OCI-LY7 (cell line): ENCODE measurements around the gene KBTBD8. TPM values are rescaled to one million over a fixed set of nuclear protein-coding genes. Genes with fewer than 3 reads are reported as not detected.
A peak's percentile ranks its signal among the peaks of the same experiment; 100 is the strongest.

Source experiments
- BruUV-seq: library from RNA; stranded (reverse); fragments of 400-500 nt; replicated peaks from 2 replicates; lab custom pipeline; 2021; lab: Mats Ljungman, UMichigan
- CTCF ChIA-PET: fragments of 300-600 bp; sonication (Branson Sonifier 250); formaldehyde crosslinking; loops from one replicate; lab custom pipeline; 2022; ENCODE audit warnings: antibody characterized with exemption; ENCODE audit not compliant: unreplicated experiment; lab: Charles Lee
- POLR2A ChIA-PET: fragments of 300-600 bp; sonication (Branson Sonifier 250); formaldehyde crosslinking; loops from one replicate; lab custom pipeline; 2022; ENCODE audit warnings: antibody characterized with exemption; lab: Charles Lee
- DNase-seq: peaks from one replicate; pipeline ENCODE4 v3.0.0-alpha.2; 2015; ENCODE audit warnings: low spot score
- H2AFZ ChIP-seq: fragments of 200-600 bp; sonication (generic), shearing (Covaris generic); 2 replicates; pipeline ENCODE4 v1.6.1; 2014; ENCODE audit warnings: mild to moderate bottlenecking, antibody characterized with exemption, low read length, moderate library complexity
- H3K27ac ChIP-seq: fragments of 200-600 bp; sonication (generic); 2 replicates; pipeline ENCODE4 v1.5.1; 2014; ENCODE audit warnings: mixed run types, low read depth, mild to moderate bottlenecking, moderate library complexity, low read length, inconsistent platforms; ENCODE audit not compliant: poor library complexity, severe bottlenecking
- H3K36me3 ChIP-seq: fragments of 200-600 bp; sonication (generic); 2 replicates; pipeline ENCODE4 v1.6.1; 2014; ENCODE audit warnings: mild to moderate bottlenecking, antibody characterized with exemption, low read length, moderate library complexity, mixed read lengths; ENCODE audit not compliant: insufficient read depth
- H3K4me1 ChIP-seq: fragments of 200-600 bp; sonication (generic); 2 replicates; pipeline ENCODE4 v1.5.1; 2014; ENCODE audit warnings: mild to moderate bottlenecking, low read length; ENCODE audit not compliant: insufficient read depth, poor library complexity, severe bottlenecking
- H3K4me2 ChIP-seq: fragments of 200-600 bp; sonication (generic); 2 replicates; pipeline ENCODE4 v1.6.1; 2014; ENCODE audit warnings: mild to moderate bottlenecking, low read length
- H3K4me3 ChIP-seq: fragments of 200-600 bp; sonication (generic); 2 replicates; pipeline ENCODE4 v1.5.1; 2014; ENCODE audit warnings: mild to moderate bottlenecking, low read depth, low read length; ENCODE audit not compliant: poor library complexity, severe bottlenecking
- H3K79me2 ChIP-seq: fragments of 200-600 bp; sonication (generic); 2 replicates; pipeline ENCODE4 v1.6.1; 2016; ENCODE audit warnings: low read depth, mild to moderate bottlenecking, low read length, moderate library complexity, mixed read lengths; ENCODE audit not compliant: insufficient read depth
- H3K9me2 ChIP-seq: fragments of 200-600 bp; sonication (generic); 2 replicates; pipeline ENCODE4 v1.6.1; 2016; ENCODE audit warnings: mild to moderate bottlenecking, low read length, mixed read lengths; ENCODE audit not compliant: insufficient read depth
- H3K9me3 ChIP-seq: fragments of 200-600 bp; sonication (generic); 2 replicates; pipeline ENCODE4 v1.6.1; 2014; ENCODE audit warnings: mild to moderate bottlenecking, mixed run types, low read length, mixed read lengths
- H4K20me1 ChIP-seq: fragments of 200-600 bp; sonication (generic); 2 replicates; pipeline ENCODE4 v1.6.1; 2014; ENCODE audit warnings: mild to moderate bottlenecking, antibody characterized with exemption, low read length, moderate library complexity, mixed read lengths; ENCODE audit not compliant: insufficient read depth
- EZH2phosphoT487 ChIP-seq: fragments of 200-600 bp; sonication (generic); IDR thresholded peaks from 2 replicates; pipeline ENCODE4 v1.6.1; 2018; ENCODE audit warnings: low read depth, borderline replicate concordance, mild to moderate bottlenecking, mixed run types, antibody characterized with exemption, low read length, moderate library complexity, mixed read lengths
- intact Hi-C: fragments of 100-400 bp; cut with micrococcal nuclease; formaldehyde crosslinking; loops from one replicate; pipeline ENCODE4 v1.10.0; 2022; ENCODE audit not compliant: unreplicated experiment
- total RNA-seq, 2 experiments: library from RNA; depleted of rRNA in 1 of 2; stranded (reverse); fragments of >200 nt in 1 of 2; shearing (Covaris generic) in 1 of 2; gene quantifications; 2 replicates each; pipeline ENCODE4 v1.2.3, GENCODE V29; 2014 to 2022
- TF ChIP-seq, protein P1 (sequence below): fragments of 200-600 bp; sonication (generic); conservative IDR thresholded peaks from 2 replicates; pipeline ENCODE4 v1.5.1; 2014; ENCODE audit warnings: mild to moderate bottlenecking, antibody characterized with exemption, low read length, moderate library complexity, mixed read lengths

Gene KBTBD8
- total RNA-seq, 2 experiments from 2014 or later, result 16.4 to 24.8 TPM

GRCh38 chr3:67001086-67001861, 3.2 kb downstream of the KBTBD8 start:
- intact Hi-C loops, result loop anchor here (5.0 kb wide), 1 partner anchor 504 kb away; no protein-coding TSS in a partner anchor
- Histone ChIP-seq H3K4me2 (peak overlapping the region; percentile 61), H3K4me1 (peaks cover 74% of the 10 kb centered on the region), H3K4me3 (peak overlapping the region; percentile 46), H2AFZ (no peak overlapping the region), H3K36me3 (peaks cover 53% of the 10 kb centered on the region), H3K79me2 (peaks cover 70% of the 10 kb centered on the region), H3K9me2 (no peaks in the 10 kb centered on the region), H3K27ac (no peak overlapping the region), H4K20me1 (peaks cover 24% of the 10 kb centered on the region; the same call in 1 of the 2 replicates), H3K9me3 (no peaks in the 10 kb centered on the region)
- ChIA-PET CTCF (no interaction called here), POLR2A (interaction anchor here (0.6 to 0.9 kb wide), 2 partner anchors 17 to 52 kb away, joined by 3 read pairs; no protein-coding TSS in a partner anchor)
- peak; percentile 27 for DNase-seq
- no peak for TF ChIP-seq EZH2phosphoT487
- TF ChIP-seq, protein P1, sequence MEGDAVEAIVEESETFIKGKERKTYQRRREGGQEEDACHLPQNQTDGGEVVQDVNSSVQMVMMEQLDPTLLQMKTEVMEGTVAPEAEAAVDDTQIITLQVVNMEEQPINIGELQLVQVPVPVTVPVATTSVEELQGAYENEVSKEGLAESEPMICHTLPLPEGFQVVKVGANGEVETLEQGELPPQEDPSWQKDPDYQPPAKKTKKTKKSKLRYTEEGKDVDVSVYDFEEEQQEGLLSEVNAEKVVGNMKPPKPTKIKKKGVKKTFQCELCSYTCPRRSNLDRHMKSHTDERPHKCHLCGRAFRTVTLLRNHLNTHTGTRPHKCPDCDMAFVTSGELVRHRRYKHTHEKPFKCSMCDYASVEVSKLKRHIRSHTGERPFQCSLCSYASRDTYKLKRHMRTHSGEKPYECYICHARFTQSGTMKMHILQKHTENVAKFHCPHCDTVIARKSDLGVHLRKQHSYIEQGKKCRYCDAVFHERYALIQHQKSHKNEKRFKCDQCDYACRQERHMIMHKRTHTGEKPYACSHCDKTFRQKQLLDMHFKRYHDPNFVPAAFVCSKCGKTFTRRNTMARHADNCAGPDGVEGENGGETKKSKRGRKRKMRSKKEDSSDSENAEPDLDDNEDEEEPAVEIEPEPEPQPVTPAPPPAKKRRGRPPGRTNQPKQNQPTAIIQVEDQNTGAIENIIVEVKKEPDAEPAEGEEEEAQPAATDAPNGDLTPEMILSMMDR, result no peak
- BruUV-seq, result no TSS peak

DNA sequence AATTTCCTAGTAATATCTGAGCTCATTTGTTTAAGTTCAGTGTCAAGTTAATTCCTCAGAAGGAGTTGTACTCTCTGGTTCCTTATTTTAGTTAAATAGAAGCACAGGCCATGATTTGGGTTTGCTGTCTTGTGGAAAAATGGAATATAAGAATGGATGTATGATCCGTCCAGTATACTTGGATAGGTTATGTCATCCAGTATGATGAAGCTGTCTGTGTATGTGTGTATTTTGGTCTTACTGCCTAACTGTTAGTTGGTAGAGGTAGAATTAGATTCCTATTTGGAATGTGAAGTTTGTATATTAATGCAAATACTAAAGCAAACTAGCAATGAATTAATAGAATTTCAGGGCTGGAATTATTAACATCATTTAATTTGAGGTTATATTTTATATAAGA, 7.9 kb downstream of the KBTBD8 start:
- H3K9me2 ChIP-seq, result no peaks in the 10 kb centered on the region
- peaks cover 14% of the 10 kb centered on the region; the same call in 1 of the 2 replicates for H4K20me1 ChIP-seq
- POLR2A ChIA-PET, result interaction anchor here (0.6 to 4.9 kb wide), 10 partner anchors 8 to 894 kb away, joined by 3 to 36 read pairs (median 8); partner anchors contain the start of gene KBTBD8
- no peaks in the 10 kb centered on the region for H3K9me3 ChIP-seq
- peaks cover 57% of the 10 kb centered on the region for H3K4me1 ChIP-seq
- peak overlapping the region; percentile 38 for H3K4me3 ChIP-seq
- no peak for DNase-seq
- peak overlapping the region; percentile 46 for H3K4me2 ChIP-seq
- H3K36me3 ChIP-seq, result peaks cover 98% of the 10 kb centered on the region
- intact Hi-C loops, result no loop called here
- H3K79me2 ChIP-seq, result peaks cover 66% of the 10 kb centered on the region
- no peak for TF ChIP-seq EZH2phosphoT487
- TF ChIP-seq, protein P1, result no peak
- CTCF ChIA-PET, result interaction anchor here (1.0 kb wide), 2 partner anchors 8 to 10 kb away, joined by 3 read pairs; partner anchors contain the start of gene KBTBD8
- no TSS peak for BruUV-seq
- H3K27ac ChIP-seq, result no peak overlapping the region
- no peak overlapping the region for H2AFZ ChIP-seq
